ENCODE measurements around the gene BHMT.
"Not testable (repeated sequence)": the region's sequence is repeated elsewhere in the genome, so short reads cannot be mapped to it uniquely, and the experiment has no call there.

Gene BHMT

GRCh38 chr5:79112703-79113058 lies 1.1 kb downstream of the BHMT start:
- no peak for DNase-seq

- no peak for DNase-seq
Observed at GRCh38 chr5:79119486-79119885, 7.9 kb downstream of the BHMT start.

GRCh38 chr5:79120221-79120620 lies 8.6 kb downstream of the BHMT start:
- no peak for DNase-seq

GRCh38 chr5:79122973-79123372 lies 11.4 kb downstream of the BHMT start:
- DNase-seq: peak; percentile 71 to 79

- DNase-seq: no peak
Observed at GRCh38 chr5:79124607-79125006, 13.0 kb downstream of the BHMT start.

- DNase-seq: no peak
Observed at GRCh38 chr5:79130781-79131180, 19.2 kb downstream of the BHMT start.

- peak; percentile 61 to 64 for DNase-seq
Observed at GRCh38 chr5:79133121-79133656, 21.6 kb downstream of the BHMT start.

GRCh38 chr5:79133657-79134451 lies 22.2 kb downstream of the BHMT start:
- peak; percentile 66 to 72 for DNase-seq

- DNase-seq: no peak
Observed at GRCh38 chr5:79135790-79136553, 24.4 kb downstream of the BHMT start.

- DNase-seq: no peak
Observed at GRCh38 chr5:79136618-79137017, 25.0 kb downstream of the BHMT start.

GRCh38 chr5:79140553-79140952 lies 28.9 kb downstream of the BHMT start:
- no peak for DNase-seq

- no peak for DNase-seq
Observed at GRCh38 chr5:79143684-79144379, 32.2 kb downstream of the BHMT start.

- no peak for DNase-seq
Observed at GRCh38 chr5:79147076-79147475, 35.5 kb downstream of the BHMT start.

GRCh38 chr5:79149433-79149832 lies 37.8 kb downstream of the BHMT start:
- no peak for DNase-seq

GRCh38 chr5:79151942-79152671 lies 40.5 kb downstream of the BHMT start:
- DNase-seq: no peak

- no peak for DNase-seq
Observed at GRCh38 chr5:79157305-79157704, 45.7 kb downstream of the BHMT start.

GRCh38 chr5:79161647-79162046 lies 50.0 kb downstream of the BHMT start:
- not testable (repeated sequence) for DNase-seq

- no peak for DNase-seq
Observed at GRCh38 chr5:79168031-79168430, 56.4 kb downstream of the BHMT start.

- DNase-seq: no peak
Observed at GRCh38 chr5:79170661-79171060, 59.1 kb downstream of the BHMT start.

GRCh38 chr5:79171635-79172245 lies 60.1 kb downstream of the BHMT start:
- DNase-seq: no peak

- DNase-seq: no peak
Observed at GRCh38 chr5:79172269-79172668, 60.7 kb downstream of the BHMT start.

- no peak for DNase-seq
Observed at GRCh38 chr5:79173626-79174025, 62.0 kb downstream of the BHMT start.
